Measurements from ENCODE around the gene SNX30.

- no peak for TF ChIP-seq CTCF (IDR thresholded peaks at IDR 0.05)
- no peak for TF ChIP-seq SIN3A (IDR thresholded peaks at IDR 0.05; ENCODE audit: borderline replicate concordance, insufficient read depth, low read depth, low read length)
- no peak for TF ChIP-seq POLR2AphosphoS5 (IDR thresholded peaks at IDR 0.05; ENCODE audit: low read depth, low read length)
Observed at GRCh38 chr9:112831281-112831851, 80.8 kb downstream of the SNX30 start.

All from Panc1 (cell line).